Body of pancreas (tissue), 4 donors: ENCODE data around the gene METAP1D. TPM values are rescaled to one million over a fixed set of nuclear protein-coding genes. Genes with fewer than 3 reads are reported as not detected.

Experiments used
- ATAC-seq: fragments of 150-250 bp; one replicate; pipeline ENCODE4 v1.9.1; 2016
- DNase-seq, 4 donors: peaks; one replicate each; pipeline ENCODE4 v3.0.0-alpha.2; 2019
- H3K27ac ChIP-seq, 4 donors: fragments of 200-600 bp; sonication (generic); 1 replicate in 3 of 4; 2 replicates in 1 of 4; pipeline versions ENCODE4 v1.5.1 to v1.6.1; 2016 to 2019; ENCODE audit warnings: mild to moderate bottlenecking in 1 of 4, mixed read lengths in 1 of 4, moderate library complexity in 1 of 4
- H3K27me3 ChIP-seq, 2 donors: fragments of 200-600 bp; sonication (generic); one replicate each; pipeline ENCODE4 v1.6.0; 2016; ENCODE audit warnings: mild to moderate bottlenecking in 1 of 2
- H3K36me3 ChIP-seq, 2 donors: fragments of 200-600 bp; sonication (generic); replicated peaks in 1 of 2; 2 replicates each; pipeline ENCODE4 v1.5.1; 2016; ENCODE audit warnings: low read depth in 2 of 2; ENCODE audit not compliant: insufficient read depth in 1 of 2
- H3K4me1 ChIP-seq: fragments of 200-600 bp; sonication (generic); one replicate; pipeline ENCODE4 v1.6.0; 2016
- H3K4me3 ChIP-seq, 2 donors: fragments of 200-600 bp; sonication (generic); 1 replicate in 1 of 2; 2 replicates in 1 of 2; pipeline ENCODE4 v1.5.1; 2016 to 2019
- H3K9me3 ChIP-seq, 3 donors: fragments of 200-600 bp; sonication (generic); 1 replicate in 2 of 3; 2 replicates in 1 of 3; pipeline ENCODE4 v1.5.1; 2016
- POLR2A ChIP-seq, 3 donors: fragments of 450-650 bp; IDR thresholded peaks; one replicate each; pipeline ENCODE4 v1.6.1; 2016; ENCODE audit warnings: antibody characterized with exemption in 3 of 3, mild to moderate bottlenecking in 2 of 3
- WGBS, 2 donors: methylation state at CpG; one replicate each; pipeline ENCODE4 v1.1.5; 2017; 5-methylcytosine and 5-hydroxymethylcytosine counted together
- intact Hi-C: fragments of 100-400 bp; cut with DNase I; formaldehyde crosslinking; loops from one replicate; pipeline ENCODE4 v1.15.1; 2023
- total RNA-seq, 2 donors: library from RNA; depleted of rRNA; stranded (reverse); fragments of >200 nt; gene quantifications; one replicate each; pipeline ENCODE4 v1.1.0, GENCODE V29; 2016
- TF ChIP-seq, protein P1 (sequence below), 7 experiments: fragments of 450-650 bp in 4 of 7; fragments of 200-600 bp in 3 of 7; sonication (generic) in 3 of 7; IDR thresholded peaks; one replicate each; pipeline ENCODE4 v1.5.1; 2016 to 2019; ENCODE audit warnings: antibody characterized with exemption in 7 of 7

METAP1D gene
- total RNA-seq, 2 donors from 2014 or later: 9.9 to 40.9 TPM

DNA sequence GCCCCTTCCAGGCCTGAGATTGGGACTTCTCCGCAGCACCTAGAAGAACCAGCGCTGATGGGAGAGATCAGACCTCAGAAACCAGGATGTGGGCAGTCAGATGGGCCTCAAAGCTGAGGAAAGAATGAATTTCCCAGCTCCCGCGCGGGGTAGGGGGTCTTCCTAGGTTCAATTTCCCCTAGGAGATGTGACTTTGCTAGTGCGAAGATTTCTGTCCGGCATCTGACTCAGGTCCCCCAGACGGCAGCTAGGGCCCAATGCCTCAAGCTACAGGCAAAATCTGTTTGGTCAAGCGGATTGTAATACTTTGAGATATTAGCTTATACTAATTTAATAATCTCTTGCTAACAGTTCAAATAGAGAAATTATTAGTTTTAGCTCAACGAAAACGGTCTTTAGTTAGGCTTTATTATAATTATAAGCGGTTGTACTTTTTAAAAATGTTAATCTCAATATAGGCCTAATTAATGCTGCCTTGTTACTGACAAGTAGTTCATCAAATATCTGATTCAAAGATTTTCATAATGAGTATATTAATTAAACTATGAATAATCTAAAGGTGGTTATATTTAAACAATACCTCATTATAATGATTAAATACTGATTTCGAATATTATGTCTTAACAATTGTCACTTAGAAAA, 91.4 kb downstream of the METAP1D start:
- no peak for DNase-seq
- TF ChIP-seq, protein P1, sequence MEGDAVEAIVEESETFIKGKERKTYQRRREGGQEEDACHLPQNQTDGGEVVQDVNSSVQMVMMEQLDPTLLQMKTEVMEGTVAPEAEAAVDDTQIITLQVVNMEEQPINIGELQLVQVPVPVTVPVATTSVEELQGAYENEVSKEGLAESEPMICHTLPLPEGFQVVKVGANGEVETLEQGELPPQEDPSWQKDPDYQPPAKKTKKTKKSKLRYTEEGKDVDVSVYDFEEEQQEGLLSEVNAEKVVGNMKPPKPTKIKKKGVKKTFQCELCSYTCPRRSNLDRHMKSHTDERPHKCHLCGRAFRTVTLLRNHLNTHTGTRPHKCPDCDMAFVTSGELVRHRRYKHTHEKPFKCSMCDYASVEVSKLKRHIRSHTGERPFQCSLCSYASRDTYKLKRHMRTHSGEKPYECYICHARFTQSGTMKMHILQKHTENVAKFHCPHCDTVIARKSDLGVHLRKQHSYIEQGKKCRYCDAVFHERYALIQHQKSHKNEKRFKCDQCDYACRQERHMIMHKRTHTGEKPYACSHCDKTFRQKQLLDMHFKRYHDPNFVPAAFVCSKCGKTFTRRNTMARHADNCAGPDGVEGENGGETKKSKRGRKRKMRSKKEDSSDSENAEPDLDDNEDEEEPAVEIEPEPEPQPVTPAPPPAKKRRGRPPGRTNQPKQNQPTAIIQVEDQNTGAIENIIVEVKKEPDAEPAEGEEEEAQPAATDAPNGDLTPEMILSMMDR (IDR thresholded peaks at IDR 0.05): no peak
- TF ChIP-seq POLR2A (IDR thresholded peaks at IDR 0.05): no peak
- intact Hi-C loops: no loop called here
- Histone ChIP-seq H3K9me3 (no peaks in the 10 kb centered on the region), H3K4me3 (no peak overlapping the region), H3K36me3 (no peaks in the 10 kb centered on the region), H3K27ac (no peak overlapping the region), H3K27me3 (peaks cover 0 to 96% of the 10 kb centered on the region in 2 donors), H3K4me1 (peaks cover 37% of the 10 kb centered on the region)
- ATAC-seq: no peak
- 13 to 28% methylated on average over 13 of the region's 13 CpGs for WGBS, 2 donors

- ATAC-seq: no peak
Measured at GRCh38 chr2:172091761-172092566, 92.2 kb downstream of the METAP1D start.

DNA sequence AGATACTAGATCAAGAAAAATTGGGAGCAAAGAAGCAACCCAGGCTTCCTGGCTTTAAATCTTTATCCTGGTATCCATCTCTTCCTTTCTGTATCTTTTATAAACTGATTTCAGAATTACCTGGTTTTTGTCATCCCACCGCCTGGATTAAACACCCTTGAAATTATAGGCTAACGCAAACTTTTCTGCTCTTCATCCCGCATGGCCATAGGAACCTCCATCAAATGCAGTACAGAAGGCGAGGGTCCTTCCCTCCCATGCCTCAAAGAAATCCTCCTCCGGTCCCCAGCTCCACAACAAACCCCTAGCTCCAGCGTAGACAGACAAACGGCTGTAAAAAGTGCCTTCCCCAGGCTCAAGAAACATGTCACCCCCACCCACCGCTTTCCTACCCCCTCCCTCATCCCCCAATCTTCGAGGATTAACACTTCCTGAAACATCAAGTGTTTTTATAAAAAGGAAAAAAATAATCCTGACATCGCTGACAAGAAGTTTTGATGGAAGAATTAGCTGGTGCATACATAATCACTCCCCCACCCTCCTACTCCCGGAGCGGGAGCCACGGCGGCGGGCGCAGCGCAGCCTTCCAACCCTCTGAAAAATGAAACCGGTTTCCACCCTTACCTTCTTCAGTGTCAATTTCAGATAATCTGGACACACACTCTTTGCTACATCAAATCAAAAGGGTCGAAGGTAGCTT, 93.1 kb downstream of the METAP1D start:
- H3K27me3 ChIP-seq: peaks cover 0 to 96% of the 10 kb centered on the region in 2 donors

More at GRCh38 chr2:172091761-172092566, 92.2 kb downstream of the METAP1D start:
- intact Hi-C loops: no loop called here
- H3K27me3 ChIP-seq: peaks cover 0 to 96% of the 10 kb centered on the region in 2 donors
- H3K9me3 ChIP-seq: no peaks in the 10 kb centered on the region
- DNase-seq: no peak
- H3K27ac ChIP-seq: no peak overlapping the region
- 18 to 29% methylated on average over 11 of the region's 11 CpGs for WGBS, 2 donors
- peaks cover 37% of the 10 kb centered on the region for H3K4me1 ChIP-seq
- no peaks in the 10 kb centered on the region for H3K36me3 ChIP-seq
- no peak overlapping the region for H3K4me3 ChIP-seq
- TF ChIP-seq, protein P1 (IDR thresholded peaks at IDR 0.05): no peak
- no peak for TF ChIP-seq POLR2A (IDR thresholded peaks at IDR 0.05)

DNA sequence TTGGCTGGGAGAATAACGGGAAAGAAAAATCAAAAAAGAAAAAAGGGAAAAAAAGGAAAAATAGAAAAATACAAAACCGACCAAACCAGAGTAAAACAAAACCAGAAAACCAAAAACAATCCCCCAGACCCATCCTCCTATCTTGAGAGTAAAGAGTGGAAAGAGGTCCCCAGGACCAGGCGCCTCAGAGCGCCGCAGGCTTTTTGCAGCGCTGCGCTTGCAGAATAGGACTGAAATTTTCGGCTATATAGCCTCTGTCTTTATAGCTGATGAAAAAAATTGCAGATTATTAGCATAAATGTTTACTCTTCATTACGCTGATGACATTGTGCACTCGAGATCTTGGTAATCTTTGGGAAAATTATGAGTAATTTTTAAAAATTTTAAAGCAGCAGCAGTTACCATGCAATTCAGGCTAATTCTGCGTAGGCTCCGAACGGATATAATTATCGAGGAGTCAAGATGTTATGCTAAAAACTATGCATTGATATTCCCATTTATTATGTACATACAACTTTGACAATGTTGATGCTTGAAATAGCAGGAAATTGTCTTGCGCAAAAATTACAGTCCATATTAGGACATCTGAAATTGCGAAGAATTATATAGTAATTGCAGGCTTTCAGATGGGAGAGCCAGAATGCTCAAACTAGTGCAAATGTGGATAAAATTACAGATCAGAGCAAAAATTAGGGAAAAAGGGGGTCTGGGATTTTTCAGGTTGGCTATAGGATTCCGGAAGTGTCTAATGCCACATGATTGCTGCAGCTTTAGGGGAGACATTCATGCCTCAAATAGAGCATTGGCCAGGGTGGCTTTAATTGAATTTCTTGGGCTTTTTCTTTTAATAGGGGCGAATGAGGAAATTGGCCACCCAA, 93.9 kb downstream of the METAP1D start:
- Histone ChIP-seq H3K27ac (no peak overlapping the region), H3K4me3 (no peak overlapping the region), H3K27me3 (peaks cover 3 to 96% of the 10 kb centered on the region in 2 donors), H3K36me3 (no peaks in the 10 kb centered on the region), H3K9me3 (no peaks in the 10 kb centered on the region), H3K4me1 (peaks cover 34% of the 10 kb centered on the region)
- WGBS, 2 donors: 18 to 22% methylated on average over 18 of the region's 18 CpGs
- no peak for TF ChIP-seq POLR2A (IDR thresholded peaks at IDR 0.05)
- TF ChIP-seq, protein P1 (IDR thresholded peaks at IDR 0.05): no peak
- ATAC-seq (no peak), DNase-seq (no peak)
- intact Hi-C loops: no loop called here

More for the DNA sequence above, 93.1 kb downstream of the METAP1D start:
- Histone ChIP-seq H3K36me3 (no peaks in the 10 kb centered on the region), H3K9me3 (no peaks in the 10 kb centered on the region), H3K4me1 (peaks cover 37% of the 10 kb centered on the region), H3K27ac (no peak overlapping the region), H3K4me3 (no peak overlapping the region)
- TF ChIP-seq, protein P1 (IDR thresholded peaks at IDR 0.05): no peak
- no peak for TF ChIP-seq POLR2A (IDR thresholded peaks at IDR 0.05)
- ATAC-seq (no peak), DNase-seq (no peak)
- intact Hi-C loops: no loop called here
- 11 to 24% methylated on average over 19 of the region's 19 CpGs for WGBS, 2 donors
